NCI-H2227 (cell line): Measurements from ENCODE around the gene MYPN.

Experiments used
- DNase-seq: peaks from one replicate; lab custom pipeline; 2025; ENCODE audit not compliant: unreplicated experiment; lab: John Stamatoyannopoulos, UW

The MYPN gene

DNA sequence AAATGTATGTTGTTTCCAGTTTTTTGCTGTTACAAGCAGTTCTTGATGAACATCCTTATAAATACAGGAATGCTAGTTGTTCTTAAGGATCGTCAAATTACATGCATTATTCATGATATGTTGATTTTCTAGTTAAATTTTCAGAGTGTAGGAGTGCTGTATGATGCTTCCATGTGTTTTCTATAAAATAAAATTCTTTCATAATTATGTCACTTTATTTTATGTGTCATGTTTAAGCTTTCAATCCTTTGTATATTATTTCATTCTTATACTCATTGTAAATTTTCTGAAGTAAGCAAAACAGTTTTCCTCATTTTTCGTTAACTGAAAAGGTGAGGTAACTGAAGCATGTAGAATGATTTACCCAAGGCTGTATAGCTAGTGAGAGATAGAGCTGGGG is 16.8 kb upstream of the MYPN start:
- DNase-seq, result no peak

DNA sequence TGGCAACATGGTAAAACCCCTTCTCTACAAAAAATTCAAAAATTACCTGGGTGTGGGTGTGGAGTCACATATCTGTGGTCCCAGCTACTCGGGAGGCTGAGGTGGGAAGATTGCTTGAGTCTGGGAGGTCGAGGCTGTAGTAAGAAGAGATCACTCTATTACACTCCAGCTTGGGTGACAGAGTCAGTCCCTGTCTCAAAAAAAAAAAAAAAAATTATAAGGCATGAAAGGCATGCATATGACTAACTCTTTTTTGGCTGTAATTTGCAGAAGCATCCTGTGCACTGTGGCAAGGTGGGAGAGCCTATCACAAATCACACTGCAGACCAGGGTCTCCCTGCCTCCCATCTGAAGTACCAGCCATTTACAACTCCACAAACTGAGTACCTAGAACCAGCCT is 14.1 kb upstream of the MYPN start:
- no peak for DNase-seq

DNA sequence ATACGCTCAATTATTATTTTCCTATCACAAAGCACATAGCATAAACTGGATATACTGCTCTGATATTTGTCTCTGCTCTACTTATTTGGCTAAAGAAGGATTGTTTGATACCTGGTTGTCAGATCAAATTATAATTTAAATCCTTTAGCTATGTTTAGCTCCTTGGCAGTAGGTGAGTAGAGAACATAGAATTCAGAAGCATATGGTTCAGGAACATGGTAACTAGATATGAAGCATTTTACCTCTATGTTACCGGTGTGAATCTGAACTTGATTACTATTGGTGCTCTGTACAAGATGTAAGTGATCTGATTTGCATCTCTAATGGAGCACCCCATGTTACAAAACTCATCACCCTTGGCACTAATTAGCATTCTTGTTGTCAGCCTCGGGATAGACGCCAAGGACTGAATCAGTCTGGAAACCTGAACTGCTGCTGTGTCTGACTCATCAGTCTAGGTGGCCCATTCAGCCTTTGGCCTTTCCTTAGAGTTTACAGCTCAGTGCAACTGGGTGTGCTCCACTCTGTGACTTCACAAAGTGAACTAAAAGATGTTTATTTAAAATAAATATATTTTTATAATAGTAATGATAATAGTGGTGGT is 12.3 kb upstream of the MYPN start:
- DNase-seq, result no peak

DNA sequence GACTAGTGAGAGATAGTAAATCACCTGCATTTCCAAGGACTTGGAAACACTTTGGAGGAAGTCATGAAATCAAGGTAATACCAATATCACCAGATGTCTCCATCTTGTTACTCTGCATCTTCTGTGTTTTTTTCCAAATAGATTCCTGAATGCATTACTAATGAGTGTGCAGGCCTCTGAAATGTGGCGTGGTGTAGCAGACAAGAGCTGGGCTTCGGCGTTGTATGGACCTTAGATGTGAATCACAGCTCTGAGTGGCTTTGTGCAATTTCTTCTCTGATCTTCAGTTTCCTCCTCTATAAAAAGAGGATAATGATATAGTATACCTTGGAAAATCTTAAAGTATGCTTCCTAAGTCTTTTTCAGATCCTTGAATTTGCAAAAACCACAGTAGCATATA is 9.6 kb upstream of the MYPN start:
- DNase-seq, result no peak

DNA sequence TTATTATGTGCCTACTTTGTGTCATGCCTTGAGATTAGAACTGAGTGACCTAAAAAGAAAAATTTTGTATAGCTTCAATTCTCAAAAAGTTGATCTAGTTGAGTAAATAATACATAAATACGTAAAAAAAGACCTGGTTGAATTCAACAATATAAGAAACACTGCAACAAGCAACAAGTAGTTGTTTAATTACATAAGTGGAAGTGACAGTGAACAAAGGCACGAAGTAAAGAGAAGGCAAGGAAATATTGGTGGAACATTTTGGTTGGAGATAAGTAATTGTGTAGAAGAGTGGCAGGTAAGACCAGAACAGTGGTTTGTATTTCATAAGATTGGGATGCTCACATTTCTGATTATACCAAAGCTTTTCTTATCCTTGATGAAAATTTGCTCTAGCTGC is 8.2 kb upstream of the MYPN start:
- no peak for DNase-seq

DNA sequence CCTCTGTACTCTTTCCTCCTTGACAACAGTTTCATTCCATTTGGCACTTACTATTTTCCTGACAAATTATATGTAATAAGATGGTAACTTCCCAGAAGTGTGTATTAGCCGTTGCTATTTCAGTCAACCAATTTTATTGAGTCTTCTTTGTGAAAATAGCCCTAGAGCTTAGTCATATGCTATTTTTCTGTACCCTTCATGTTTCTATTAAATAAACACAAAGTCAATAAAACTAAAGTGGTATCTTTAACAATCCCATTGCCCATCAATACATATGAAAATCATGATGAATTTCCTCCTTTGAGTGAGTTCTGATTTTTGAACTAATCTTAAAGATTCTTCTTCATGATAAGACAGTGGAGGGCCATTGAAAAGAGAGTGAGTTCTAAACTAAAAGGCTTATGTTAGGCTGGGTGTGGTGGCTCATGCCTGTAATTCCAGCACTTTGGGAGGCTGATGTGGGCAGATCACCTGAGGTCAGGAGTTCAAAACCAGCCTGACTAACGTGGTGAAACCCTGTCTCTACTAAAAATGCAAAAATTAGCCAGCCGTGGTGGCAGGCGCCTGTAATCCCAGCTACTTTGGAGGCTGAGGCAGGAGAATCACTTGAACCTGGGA is 5.9 kb upstream of the MYPN start:
- DNase-seq, result no peak

DNA sequence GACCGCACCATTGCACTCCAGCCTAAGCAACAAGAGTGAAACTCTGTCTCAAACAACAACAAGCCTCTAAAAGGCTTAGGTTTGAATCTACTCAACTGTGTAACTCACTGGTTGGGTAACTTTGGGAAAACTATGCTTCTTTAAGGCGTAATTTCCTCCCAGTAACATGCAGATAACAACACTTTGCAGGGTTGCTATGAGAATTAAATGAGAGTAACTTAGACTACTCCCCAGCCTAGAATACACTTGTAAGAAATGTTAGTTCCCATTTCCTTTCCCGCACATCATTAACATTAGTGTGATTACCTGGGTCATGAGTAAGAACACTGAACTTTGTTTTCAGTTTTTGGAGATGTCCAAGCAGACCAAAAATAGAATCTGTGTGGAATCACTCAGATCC is 5.4 kb upstream of the MYPN start:
- DNase-seq, result no peak

DNA sequence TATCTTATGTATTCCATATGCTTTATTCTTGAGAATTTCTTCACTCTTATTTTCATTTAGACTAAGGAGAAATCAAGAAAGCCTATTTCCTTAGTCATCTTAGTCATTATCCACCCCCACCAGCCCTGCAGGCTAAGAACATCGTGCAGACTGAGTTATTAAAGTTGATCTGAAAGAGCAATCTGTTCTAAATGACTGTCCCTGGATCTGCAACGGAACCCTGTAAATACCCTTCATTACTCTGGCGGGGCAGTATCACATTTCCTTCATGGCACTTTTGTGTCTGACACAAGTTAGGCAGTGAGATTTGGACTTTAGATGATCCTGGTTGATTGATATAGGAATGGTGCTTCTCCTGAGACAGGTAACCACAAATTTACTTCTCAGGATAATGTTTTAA is 3.5 kb upstream of the MYPN start:
- peak; percentile 9 for DNase-seq

DNA sequence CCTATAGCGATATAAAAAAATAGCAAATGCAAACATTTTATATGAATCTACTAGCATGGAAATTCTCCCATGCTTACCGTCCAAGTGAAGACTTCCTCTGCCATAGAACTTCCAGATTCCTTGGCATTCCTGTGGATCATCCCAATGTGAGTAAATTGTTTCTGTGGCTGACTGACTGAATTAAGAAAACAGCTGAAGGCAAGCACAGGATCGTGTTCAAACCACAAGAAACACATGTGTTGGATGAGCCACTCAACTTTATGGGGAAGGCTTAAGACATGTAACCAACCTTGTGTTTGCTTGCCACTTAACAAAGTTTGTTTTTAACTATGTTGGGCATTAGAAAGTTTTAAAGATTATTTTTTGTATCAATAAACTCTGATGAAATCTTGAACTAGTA is 2.6 kb upstream of the MYPN start:
- no peak for DNase-seq

DNA sequence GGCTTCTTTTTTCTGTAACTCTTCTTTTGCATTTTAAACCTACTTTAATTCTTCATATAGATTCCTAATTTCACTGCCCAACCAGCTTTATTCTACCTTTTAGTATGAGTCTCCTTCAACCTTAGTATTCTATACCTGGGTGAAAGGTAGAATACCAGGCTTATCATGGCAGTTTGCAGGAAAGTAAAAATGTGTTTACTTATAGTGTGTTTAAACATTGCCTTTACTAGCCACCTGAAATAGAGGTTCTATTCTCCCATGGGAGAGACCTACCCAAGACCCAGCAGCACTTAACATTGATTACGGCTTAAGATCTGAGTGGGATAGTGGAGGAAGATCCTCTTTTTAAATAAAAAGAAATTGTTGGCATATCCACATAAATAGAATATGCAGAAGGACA is 1.6 kb upstream of the MYPN start:
- no peak for DNase-seq

DNA sequence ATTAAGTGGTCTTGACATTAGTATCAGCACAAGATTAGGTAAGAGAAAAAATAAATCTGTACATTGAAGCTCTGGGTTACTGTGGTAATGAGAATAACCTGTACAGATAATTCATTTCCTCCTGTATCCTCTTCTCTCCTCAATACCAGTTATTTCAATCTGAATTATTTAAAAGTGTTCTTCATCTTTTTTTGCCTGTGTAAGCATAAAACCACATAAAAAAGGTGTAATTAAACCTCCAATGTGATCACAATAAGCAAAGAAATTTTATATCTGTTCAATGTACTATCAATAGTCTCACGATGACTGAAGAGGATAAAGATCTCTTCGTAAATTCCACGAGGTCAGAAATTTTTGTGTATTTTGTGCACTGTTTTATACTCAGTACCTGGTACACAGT is 1.2 kb upstream of the MYPN start:
- no peak for DNase-seq

DNA sequence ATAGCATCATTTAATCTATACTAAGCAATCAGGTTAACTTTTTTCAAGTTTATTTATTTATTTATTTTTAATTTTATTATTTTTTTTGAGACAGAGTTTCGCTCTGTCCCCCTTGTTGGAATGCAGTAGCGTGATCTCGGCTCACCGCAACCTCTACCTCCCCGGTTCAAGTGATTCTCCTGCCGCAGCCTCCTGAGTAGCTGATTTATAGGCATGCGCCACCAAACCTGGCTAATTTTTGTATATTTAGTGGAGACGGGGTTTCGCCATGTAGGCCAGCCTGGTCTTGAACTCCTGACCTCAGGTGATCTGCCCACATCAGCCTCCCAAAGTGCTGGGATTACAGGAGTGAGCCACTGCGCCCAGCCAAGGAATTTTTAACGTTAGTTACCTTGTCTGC is 635 bp upstream of the MYPN start:
- no peak for DNase-seq

DNA sequence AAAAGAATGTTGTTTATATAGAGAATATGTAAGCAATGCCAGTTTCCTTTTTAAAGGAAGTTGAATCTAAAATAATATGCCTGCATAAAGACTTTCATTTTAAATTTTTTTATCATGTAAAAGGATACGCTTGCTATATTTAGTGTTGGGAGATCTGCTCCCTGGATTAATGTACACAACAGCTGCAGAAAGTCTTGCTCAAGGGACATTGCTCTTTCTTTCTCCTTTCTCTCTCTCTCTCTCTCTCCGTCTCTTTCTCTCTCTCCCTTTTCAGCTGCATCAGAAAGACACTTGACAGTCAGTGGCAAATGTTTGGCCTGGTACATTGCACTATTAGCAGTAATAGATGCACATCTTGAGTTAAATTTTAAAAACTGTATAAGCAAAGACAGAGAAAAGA is 739 bp downstream of the MYPN start:
- DNase-seq, result no peak

DNA sequence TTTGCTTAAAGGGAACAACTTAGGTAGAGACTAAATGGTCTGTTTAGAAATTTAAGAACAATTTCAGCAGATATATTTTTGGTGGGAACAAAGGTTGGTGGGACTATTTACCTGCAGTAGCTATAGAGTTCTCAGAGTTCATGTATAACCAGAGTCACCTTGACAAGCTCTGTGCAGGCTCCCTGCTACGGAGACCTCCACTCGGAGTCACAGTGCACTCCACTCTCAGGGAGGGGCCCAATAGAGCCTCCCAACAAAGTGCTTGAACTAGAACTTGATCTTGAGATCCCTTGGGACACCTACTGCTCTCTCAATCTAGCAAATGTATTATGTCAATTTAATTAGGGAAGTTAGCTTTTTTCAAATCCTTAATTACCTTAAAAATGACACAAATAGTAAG is 2.3 kb downstream of the MYPN start:
- DNase-seq, result no peak

DNA sequence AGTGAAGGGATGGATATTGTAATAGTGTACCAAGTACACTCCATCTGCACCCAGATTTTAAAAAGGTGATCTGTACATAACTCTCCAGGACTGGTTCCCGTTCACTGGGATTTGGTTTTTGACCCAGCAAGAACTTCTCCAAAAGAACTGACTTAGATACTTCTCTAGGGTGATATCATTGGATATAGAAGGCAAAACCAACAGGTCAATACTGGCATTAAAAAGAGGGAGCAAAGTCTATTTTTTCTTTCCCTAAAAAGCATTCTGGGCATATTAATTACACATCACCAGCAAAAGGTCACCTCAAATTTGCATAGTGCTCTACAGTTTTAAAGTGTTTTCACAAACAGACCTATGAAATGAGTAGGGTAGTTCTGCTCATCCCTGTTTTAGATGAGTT is 3.5 kb downstream of the MYPN start:
- no peak for DNase-seq

DNA sequence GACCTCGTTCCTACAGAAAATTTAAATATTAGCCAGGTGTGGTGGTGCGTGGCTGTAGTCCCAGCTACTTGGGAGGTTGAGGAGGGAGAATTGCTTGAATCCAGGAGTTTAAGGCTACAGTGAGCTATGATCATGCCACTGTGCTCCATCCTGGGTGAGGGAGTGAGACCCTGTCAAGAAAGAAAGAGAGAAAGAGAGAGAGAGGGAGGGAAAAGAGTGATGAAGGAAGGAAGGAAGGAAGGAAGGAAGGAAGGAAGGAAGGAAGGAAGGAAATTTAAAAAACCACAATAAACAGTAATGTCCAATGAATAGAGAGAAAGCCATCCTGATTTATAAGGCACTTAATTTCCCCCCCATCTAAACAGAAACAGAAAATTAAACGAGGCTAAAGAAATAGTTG is 9.4 kb downstream of the MYPN start:
- DNase-seq, result no peak

DNA sequence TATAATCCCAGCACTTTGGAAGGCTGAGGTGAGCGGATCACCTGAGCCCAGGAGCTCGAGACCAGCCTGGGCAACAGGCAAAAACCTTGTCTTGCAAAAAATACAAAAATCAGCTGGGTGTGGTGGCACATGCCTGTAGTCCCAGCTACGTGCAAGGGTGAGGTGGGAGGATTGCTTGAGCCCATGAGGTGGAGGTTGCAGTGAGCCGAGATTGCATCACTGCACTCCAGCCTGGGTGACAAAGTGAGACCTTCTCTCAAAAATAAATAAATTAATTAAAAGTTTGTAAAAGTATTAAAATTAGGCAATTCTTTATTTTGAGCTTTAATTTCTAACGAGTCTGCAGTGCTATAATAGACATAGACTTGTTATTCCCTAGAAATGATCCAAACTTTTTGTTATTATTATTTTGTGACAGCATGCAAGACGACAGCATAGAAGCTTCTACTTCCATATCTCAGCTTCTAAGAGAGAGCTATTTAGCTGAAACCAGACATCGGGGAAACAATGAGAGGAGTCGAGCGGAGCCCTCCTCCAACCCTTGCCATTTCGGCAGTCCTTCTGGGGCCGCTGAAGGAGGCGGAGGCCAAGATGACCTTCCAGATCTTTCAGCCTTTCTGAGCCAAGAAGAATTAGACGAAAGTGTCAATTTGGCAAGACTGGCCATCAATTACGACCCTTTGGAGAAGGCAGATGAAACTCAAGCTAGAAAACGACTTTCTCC is 11.9 kb downstream of the MYPN start:
- no peak for DNase-seq

DNA sequence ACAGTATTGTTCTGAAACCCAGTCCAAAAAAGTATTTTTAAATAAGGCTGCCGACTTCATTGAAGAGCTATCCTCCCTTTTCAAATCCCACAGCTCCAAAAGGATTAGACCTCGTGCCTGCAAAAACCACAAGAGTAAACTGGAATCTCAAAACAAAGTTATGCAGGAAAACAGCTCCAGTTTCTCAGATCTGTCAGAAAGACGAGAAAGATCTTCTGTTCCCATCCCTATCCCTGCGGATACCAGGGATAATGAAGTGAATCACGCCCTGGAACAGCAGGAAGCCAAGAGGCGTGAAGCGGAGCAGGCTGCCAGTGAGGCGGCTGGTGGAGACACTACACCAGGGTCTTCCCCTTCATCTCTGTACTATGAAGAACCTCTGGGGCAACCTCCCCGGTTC is 12.6 kb downstream of the MYPN start:
- no peak for DNase-seq

DNA sequence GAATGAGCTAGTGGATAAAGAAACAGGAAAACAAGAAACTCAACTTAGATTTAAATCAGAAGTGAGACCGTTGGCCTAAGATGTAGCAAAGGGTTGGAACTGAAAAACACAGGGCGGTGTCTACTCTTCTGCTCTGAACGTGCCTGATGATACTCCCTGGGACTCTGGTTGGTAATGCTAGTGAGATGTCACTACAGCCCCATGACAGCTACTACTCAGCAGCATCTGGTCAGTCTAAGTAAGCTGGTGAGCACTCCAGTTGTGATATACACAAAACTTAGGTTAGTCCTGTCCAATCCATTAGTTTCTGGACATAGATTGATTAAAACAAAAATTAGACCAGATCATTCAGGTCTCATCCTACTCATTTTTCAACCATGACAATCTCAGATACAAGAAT is 15.4 kb downstream of the MYPN start:
- DNase-seq, result no peak

DNA sequence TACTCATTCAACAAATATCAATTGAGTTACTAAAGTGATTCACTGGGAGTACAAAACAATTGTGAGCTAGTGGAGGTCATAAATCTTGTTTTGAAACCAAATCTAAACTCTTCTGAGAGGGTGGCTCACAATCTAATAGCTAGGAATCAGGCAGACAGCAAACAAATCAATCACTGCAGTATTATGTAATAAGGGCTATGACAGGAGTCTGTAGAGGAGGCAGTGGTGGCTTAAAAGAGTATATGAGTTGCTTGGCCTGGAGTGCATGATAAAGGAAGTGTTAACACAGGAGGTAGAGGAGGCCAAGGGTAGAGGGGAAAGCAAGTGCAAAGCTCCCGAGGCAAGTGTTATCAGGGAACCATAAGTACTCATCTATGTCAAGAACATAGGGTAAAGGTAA is 16.5 kb downstream of the MYPN start:
- no peak for DNase-seq

DNA sequence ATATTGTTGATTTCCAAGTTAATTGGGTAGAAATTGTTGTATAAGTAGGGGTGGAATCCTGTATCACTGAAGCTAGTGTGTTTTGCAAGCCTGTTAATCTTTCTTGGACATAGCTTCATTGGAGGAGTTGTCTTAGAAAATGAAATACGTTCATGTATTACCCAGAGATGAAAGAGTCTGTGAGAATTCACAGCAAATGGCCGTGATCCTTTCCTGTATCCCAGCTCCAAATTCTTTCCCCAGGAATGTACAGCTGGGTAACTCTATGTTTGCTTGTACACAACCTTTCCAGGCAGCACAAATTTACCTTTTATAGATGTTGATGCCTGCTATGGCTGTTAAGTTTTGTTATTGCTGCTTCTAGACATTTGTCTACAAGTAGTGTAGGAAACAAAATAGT is 18.7 kb downstream of the MYPN start:
- DNase-seq, result no peak

DNA sequence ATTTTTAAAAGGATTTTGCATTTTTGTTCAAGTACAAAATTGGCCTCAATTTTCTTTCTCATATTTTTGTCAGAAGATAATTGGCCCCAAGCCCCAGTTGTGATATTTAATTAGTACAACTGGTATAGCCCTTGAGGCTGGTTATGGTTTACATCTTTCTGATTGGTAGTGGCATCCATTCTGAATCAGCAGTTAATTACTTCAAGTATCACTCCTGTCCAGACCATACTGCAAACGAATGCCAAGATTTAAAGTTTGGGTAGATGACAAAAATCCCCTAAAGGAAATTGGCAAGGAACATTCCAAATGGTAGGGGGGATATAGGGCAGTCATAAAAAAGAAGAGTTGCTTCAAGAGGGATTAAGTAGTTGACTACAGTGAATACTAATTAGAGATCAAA is 23.1 kb downstream of the MYPN start:
- no peak for DNase-seq

DNA sequence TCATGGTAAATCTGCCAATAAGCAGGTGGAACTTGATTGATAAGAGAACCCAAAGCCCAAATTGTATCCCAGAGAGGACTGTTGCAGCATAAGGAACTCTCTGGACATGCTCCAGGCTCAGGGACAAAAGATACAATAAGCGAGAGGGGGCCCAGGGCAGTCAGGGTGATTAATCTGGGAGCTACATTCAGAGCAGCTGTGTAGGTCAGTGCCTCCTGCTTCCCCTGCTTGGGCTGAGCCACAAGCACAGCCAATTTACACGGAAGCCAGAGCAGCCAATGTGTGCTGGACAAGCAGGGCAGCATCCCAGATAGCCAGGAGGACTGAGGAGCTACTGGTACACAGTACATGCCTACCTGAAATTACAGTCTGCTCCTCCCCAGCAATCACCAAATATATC is 24.2 kb downstream of the MYPN start:
- DNase-seq, result no peak
